ENCODE data around the gene ZMIZ1.

GRCh38 chr10:79086822-79087221 is 18.1 kb downstream of the ZMIZ1 start:
- no peak for TF ChIP-seq POLR2A (IDR thresholded peaks at IDR 0.05; ENCODE audit: borderline replicate concordance, extremely low read depth, insufficient read depth, insufficient read length)
- TF ChIP-seq CTCF (IDR thresholded peaks at IDR 0.05 in 2 of 3, conservative IDR thresholded peaks at IDR 0.05 in 1 of 3; ENCODE audit: borderline replicate concordance in 1 of 3, insufficient read depth in 1 of 3, low read depth in 2 of 3, low read length in 2 of 3): no peak
- TF ChIP-seq EZH2 (IDR thresholded peaks at IDR 0.05): no peak
- no peak for TF ChIP-seq POLR2AphosphoS5 (IDR thresholded peaks at IDR 0.05; ENCODE audit: low read depth, low read length)
- TF ChIP-seq, protein P1, sequence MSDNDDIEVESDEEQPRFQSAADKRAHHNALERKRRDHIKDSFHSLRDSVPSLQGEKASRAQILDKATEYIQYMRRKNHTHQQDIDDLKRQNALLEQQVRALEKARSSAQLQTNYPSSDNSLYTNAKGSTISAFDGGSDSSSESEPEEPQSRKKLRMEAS (IDR thresholded peaks at IDR 0.05): no peak
- TF ChIP-seq EGR1 (IDR thresholded peaks at IDR 0.05; ENCODE audit: low read depth): no peak
- TF ChIP-seq ZNF274 (IDR thresholded peaks at IDR 0.05; ENCODE audit: low read depth, low read length): no peak
